HG03025 (cell line): ENCODE results near the gene CELSR2.

Experiments
- ATAC-seq: cut with Tn5 transposase; IDR thresholded peaks from one replicate; pipeline ENCODE4 v1.9.1; 2021; ENCODE audit warnings: mild to moderate bottlenecking, moderate library complexity; ENCODE audit not compliant: unreplicated experiment, low FRiP score

Gene CELSR2

GRCh38 chr1:109225711-109226445, 23.5 kb upstream of the CELSR2 start:
- ATAC-seq = no peak

DNA sequence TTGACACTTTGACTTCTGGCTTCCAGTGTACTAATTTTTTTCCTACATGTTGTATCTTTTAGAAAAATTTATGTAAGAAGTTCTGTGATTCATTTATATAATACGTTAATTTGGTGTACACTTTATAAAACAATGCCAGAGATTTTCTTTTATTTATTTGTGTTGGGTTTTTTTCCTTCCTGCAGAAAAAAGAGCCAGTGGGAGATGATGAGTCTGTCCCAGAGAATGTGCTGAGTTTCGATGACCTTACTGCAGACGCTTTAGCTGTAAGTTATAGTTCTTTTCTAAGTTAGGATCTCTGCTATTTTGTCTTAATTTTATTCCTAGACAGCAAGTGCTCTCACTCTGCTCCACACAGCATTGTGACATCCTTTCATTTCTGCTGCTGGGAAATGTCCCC, 21.2 kb upstream of the CELSR2 start:
- no peak for ATAC-seq

- ATAC-seq = no peak
Observed at GRCh38 chr1:109229531-109230127, 19.7 kb upstream of the CELSR2 start.

DNA sequence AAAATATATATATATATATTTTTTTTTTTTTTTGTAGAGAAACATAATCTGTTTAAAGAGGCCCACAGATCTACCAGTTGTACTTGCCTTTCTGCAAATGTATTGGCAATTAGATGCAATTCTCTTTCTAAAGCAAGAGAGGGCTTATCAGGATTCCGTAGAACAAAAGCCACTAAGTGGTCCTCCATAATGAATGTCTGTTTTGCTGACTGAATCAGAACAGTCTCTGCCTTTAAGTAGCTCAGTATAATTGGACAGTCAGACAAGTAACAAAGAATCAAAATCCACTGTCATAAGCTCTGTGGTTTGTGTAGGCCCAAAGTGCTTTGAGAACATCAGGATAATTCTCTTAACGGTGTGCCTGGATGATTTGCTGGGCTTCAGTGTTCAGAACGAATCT, 18.3 kb upstream of the CELSR2 start:
- ATAC-seq = no peak

DNA sequence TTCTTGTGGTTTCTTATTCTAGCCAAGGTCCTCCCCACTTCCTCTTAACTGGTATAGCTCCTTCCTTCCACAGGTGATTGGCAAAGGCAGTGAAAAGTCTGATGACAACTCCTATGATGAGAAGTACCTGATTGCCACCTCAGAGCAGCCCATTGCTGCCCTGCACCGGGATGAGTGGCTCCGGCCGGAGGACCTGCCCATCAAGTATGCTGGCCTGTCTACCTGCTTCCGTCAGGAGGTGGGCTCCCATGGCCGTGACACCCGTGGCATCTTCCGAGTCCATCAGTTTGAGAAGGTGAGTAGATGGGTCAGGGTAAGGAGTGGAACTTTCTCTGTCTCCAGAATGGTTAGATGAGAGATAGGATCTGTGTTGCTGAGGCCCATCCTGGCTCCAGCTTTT, 14.2 kb upstream of the CELSR2 start:
- ATAC-seq = no peak

- ATAC-seq = no peak
Observed at GRCh38 chr1:109237512-109237911, 11.8 kb upstream of the CELSR2 start.

- no peak for ATAC-seq
Observed at GRCh38 chr1:109238382-109238781, 11.0 kb upstream of the CELSR2 start.

DNA sequence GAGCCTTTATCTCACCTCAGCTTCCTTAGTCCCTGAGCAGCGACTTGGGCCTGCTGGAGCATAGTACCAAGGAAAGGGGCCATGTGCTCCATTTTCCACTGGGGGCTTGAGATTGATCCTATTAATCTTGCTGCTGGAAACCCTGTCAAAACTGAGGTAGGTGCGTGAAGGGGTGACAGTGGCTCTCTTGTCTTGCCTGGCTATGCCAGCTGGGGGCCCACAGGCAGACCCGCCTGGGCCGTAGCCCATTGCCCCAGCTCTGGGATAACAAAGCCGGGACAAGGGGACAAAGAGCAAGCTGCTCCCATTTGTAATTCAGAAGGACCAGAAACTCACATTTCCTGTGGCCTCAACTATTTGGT, 10.3 kb upstream of the CELSR2 start:
- ATAC-seq = no peak

- ATAC-seq = no peak
Observed at GRCh38 chr1:109239409-109240068, 9.8 kb upstream of the CELSR2 start.

DNA sequence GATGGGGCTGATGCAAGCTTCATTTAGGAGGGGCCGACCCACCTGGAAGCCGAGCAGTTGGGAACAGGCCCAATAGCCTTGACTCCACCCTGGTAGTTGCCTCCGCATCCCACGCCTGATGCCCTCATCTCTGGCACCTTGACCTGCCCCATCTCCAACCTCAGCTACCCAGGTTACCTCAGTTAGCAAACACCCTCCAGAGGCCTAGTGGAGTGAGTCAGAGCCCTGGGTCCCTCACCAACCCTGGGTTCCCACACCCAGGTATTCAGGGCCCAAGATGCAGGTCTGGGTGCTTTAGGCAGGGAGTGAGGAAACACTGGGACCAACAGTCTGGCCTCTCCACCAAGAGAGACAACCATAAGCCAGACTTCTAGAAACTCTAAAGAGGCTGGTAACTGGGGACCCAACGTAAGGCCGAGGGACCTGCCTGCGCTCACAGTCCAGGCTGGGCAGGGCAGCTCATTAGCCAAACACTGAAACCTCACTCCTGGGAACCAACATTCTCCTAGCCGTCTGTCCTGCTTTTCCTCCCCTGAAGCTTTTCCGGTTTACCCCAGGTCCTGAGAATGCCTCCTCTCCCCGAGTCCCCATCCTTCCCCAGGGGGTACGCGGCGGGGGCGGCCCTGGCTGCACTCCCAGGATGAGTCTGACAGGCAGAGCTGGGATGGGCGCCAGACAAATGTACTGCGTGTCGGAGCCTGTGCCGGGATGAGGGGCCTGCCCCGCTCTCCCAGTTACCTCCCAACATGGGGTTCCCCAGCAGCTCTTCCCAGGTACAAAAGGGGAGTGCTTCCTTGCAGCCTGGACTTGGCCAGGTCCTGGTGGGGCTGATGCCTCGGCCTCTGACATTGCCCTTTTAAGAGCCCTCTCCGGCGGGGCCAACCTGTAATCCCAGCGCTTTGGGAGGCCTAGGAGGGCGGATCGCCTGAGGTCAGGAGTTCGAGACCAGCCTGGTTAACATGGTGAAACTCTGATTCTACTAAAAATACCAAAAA, 8.9 kb upstream of the CELSR2 start:
- no peak for ATAC-seq

DNA sequence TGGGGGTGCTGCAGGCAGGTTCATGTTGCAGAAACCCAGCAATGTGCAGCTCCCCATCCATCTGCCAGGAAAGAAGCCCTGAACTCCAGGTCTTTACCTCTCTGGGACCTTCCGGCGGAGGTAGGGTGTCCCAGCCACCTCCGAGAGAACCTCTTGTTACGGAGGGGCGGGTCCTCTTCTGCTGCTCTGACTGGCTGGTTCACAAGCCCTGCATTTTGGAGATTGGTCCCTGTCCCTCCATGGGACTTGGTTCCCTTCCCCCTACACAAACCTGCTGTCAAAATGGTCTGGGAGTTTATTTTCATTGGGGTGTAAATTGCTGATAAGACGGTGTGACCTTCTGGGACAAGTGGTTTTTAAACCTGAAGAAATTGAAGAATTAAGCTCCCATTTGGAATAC, 8.0 kb upstream of the CELSR2 start:
- no peak for ATAC-seq

GRCh38 chr1:109241841-109242345, 7.4 kb upstream of the CELSR2 start:
- ATAC-seq = no peak

GRCh38 chr1:109242387-109242786, 7.0 kb upstream of the CELSR2 start:
- no peak for ATAC-seq

- no peak for ATAC-seq
Observed at GRCh38 chr1:109243221-109243620, 6.1 kb upstream of the CELSR2 start.

DNA sequence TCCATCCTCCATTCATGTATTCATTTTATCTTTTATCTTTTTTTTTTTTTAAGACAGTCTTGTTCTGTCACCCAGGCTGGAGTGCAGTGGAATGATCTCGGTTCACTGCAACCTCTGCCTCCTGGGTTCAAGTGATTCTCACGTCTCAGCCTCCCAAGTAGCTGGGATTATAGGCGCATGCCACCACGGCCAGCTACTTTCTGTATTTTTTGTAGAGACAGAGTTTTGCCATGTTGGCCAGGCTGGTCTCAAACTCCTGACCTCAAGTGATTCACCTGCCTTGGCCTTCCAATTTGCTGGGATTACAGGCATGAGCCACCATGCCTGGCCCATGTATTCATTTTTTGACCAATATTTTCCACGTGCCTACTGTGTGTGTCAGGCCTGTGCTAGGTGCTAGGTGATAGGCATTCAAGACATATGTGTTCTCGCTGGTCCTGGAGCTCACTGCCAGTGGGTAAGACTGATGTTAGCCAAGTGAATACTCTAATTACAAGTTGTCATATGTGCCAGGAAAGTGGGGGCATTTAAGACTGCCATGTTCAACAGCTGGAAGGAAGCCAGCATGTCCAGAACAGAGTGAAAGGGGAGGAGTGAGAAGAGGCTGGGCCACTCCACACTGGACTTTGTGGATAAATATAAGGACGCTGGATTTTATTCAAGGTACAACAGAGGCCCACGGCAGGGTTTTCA, 5.3 kb upstream of the CELSR2 start:
- ATAC-seq = no peak

DNA sequence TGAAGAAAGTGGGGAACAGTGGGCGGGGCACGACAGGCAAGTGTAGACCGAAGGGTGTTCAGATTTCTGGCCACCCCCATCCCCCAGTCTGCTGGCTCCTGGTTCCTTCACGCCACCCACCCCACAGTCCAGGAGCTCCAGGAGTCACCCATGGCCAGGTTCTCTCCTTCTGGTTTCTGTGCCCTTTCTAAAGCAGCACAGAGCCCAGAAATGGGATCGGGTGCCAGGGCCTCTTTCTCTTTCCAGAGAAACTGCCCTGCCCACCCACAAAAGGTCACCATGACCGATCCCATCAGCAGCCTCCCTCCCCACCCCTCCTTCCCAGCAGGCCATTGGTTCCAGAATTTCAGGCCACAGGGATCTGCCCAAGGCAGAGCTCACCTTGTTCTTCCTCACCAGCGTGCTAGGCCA, 3.2 kb upstream of the CELSR2 start:
- ATAC-seq = no peak

GRCh38 chr1:109247401-109248365, 1.7 kb upstream of the CELSR2 start:
- no peak for ATAC-seq

DNA sequence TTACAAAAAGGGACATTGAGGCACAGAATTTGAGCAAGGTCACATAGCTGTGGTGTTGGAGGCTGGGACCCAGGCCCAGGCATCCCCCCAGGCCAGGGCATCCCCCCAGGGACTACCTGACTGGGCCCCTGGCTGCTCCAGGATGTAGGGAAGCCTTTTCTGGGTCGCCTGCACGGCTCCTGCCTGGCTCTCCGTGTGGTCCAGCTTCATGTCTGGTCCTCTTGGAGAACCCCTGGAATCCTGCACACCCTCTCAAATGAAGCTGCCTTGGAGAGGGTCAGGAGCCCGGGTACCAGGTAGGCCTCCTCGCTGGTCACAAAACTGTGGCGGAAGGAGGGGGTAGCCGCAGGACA, 919 bp upstream of the CELSR2 start:
- no peak for ATAC-seq
